CD14-positive monocyte (primary cell): ENCODE results near the gene XXYLT1. TPM values are rescaled to one million over a fixed set of nuclear protein-coding genes. Genes with fewer than 3 reads are reported as not detected.

ENCODE experiments used
- DNase-seq, 3 donors: peaks; one replicate each; pipeline ENCODE4 v3.0.0-alpha.2; 2011 to 2022
- H2AFZ ChIP-seq: 2 replicates; pipeline ENCODE4 v1.6.0; 2012; ENCODE audit warnings: mild to moderate bottlenecking, low read depth, low read length, inconsistent platforms; ENCODE audit not compliant: insufficient read depth, poor library complexity, severe bottlenecking
- H3K27ac ChIP-seq, 2 donors: 1 replicate in 1 of 2; 2 replicates in 1 of 2; pipeline ENCODE4 v1.5.1; 2012 to 2013; ENCODE audit warnings: low read length in 2 of 2, control low read depth in 1 of 2, inconsistent platforms in 1 of 2, low read depth in 1 of 2, mild to moderate bottlenecking in 1 of 2
- H3K27me3 ChIP-seq, 2 donors: one replicate each; pipeline versions ENCODE4 v1.6.0 to v1.6.1; 2011 to 2013; ENCODE audit warnings: low read length in 2 of 2; ENCODE audit not compliant: control insufficient read depth in 2 of 2, insufficient read depth in 2 of 2
- H3K36me3 ChIP-seq, 2 donors: replicated peaks in 1 of 2; 1 replicate in 1 of 2; 2 replicates in 1 of 2; pipeline versions ENCODE4 v1.5.1 to v1.6.1; 2012 to 2013; ENCODE audit warnings: low read length in 2 of 2, control low read depth in 1 of 2, inconsistent platforms in 1 of 2, mild to moderate bottlenecking in 1 of 2; ENCODE audit not compliant: insufficient read depth in 2 of 2, control insufficient read depth in 1 of 2
- H3K4me1 ChIP-seq, 2 donors: 1 replicate in 1 of 2; 2 replicates in 1 of 2; pipeline versions ENCODE4 v1.5.1 to v1.6.1; 2012 to 2013; ENCODE audit warnings: low read length in 2 of 2, control low read depth in 1 of 2, inconsistent platforms in 1 of 2, mild to moderate bottlenecking in 1 of 2, moderate library complexity in 1 of 2; ENCODE audit not compliant: insufficient read depth in 2 of 2, control insufficient read depth in 1 of 2
- H3K4me2 ChIP-seq: replicated peaks from 2 replicates; pipeline ENCODE3; 2012; ENCODE audit warnings: low read length, moderate library complexity, mild to moderate bottlenecking; ENCODE audit not compliant: poor library complexity, severe bottlenecking; ENCODE audit errors: extremely low read depth
- H3K4me3 ChIP-seq, 3 experiments: fragments of 200-600 bp in 1 of 3; sonication (generic) in 1 of 3; replicated peaks in 1 of 3; 1 replicate in 2 of 3; 2 replicates in 1 of 3; pipeline ENCODE4 v1.5.1; 2011 to 2013; ENCODE audit warnings: low read length in 3 of 3, mild to moderate bottlenecking in 3 of 3, control low read depth in 2 of 3, low read depth in 2 of 3, inconsistent platforms in 1 of 3, moderate library complexity in 1 of 3
- H3K79me2 ChIP-seq: 2 replicates; pipeline ENCODE4 v1.6.0; 2012; ENCODE audit warnings: mild to moderate bottlenecking, control low read depth, inconsistent platforms, low read length, moderate library complexity; ENCODE audit not compliant: insufficient read depth
- H3K9ac ChIP-seq: 2 replicates; pipeline ENCODE4 v1.6.0; 2017; ENCODE audit warnings: low read length, mild to moderate bottlenecking; ENCODE audit not compliant: insufficient read depth, poor library complexity, severe bottlenecking
- H3K9me3 ChIP-seq, 2 donors: replicated peaks in 1 of 2; 1 replicate in 1 of 2; 2 replicates in 1 of 2; pipeline versions ENCODE4 v1.5.1 to v1.6.1; 2012 to 2013; ENCODE audit warnings: low read length in 2 of 2, control low read depth in 1 of 2; ENCODE audit not compliant: control insufficient read depth in 1 of 2, insufficient read depth in 1 of 2
- H4K20me1 ChIP-seq: 2 replicates; pipeline ENCODE4 v1.6.0; 2012; ENCODE audit warnings: mild to moderate bottlenecking, low read length, control low read depth, moderate library complexity; ENCODE audit not compliant: insufficient read depth
- H3K27ac Mint-ChIP-seq, 7 donors: one replicate each; pipeline ENCODE4 v1.8.0; 2020; ENCODE audit warnings: mild to moderate bottlenecking in 7 of 7, mixed read lengths in 7 of 7, moderate library complexity in 6 of 7, inconsistent platforms in 2 of 7
- H3K27me3 Mint-ChIP-seq, 3 donors: one replicate each; pipeline ENCODE4 v1.8.0; 2021 to 2022; ENCODE audit warnings: low read depth in 3 of 3, mild to moderate bottlenecking in 3 of 3, mixed read lengths in 3 of 3, moderate library complexity in 3 of 3, inconsistent platforms in 1 of 3
- H3K36me3 Mint-ChIP-seq, 2 donors: one replicate each; pipeline ENCODE4 v1.8.0; 2020; ENCODE audit warnings: mixed read lengths in 2 of 2, inconsistent platforms in 1 of 2, mild to moderate bottlenecking in 1 of 2
- H3K4me1 Mint-ChIP-seq: one replicate; pipeline ENCODE4 v1.8.0; 2020; ENCODE audit warnings: mild to moderate bottlenecking, mixed read lengths
- H3K4me3 Mint-ChIP-seq, 2 donors: one replicate each; pipeline ENCODE4 v1.8.0; 2020; ENCODE audit warnings: mild to moderate bottlenecking in 2 of 2, mixed read lengths in 2 of 2, moderate library complexity in 1 of 2
- H3K9me3 Mint-ChIP-seq, 7 donors: one replicate each; pipeline ENCODE4 v1.8.0; 2020 to 2022; ENCODE audit warnings: mixed read lengths in 7 of 7, mild to moderate bottlenecking in 6 of 7, moderate library complexity in 6 of 7, inconsistent platforms in 2 of 7
- WGBS: methylation state at CpG from one replicate; pipeline ENCODE4 v1.1.5; 2013; ENCODE audit warnings: missing lambda C conversion rate; ENCODE audit not compliant: insufficient coverage; 5-methylcytosine and 5-hydroxymethylcytosine counted together
- intact Hi-C, 2 donors: fragments of 100-400 bp; cut with micrococcal nuclease; formaldehyde crosslinking; loops; one replicate each; pipeline versions ENCODE4 v1.15.0 to v1.15.1; 2023
- polyA plus RNA-seq, 3 donors: library from polyadenylated mRNA; depleted of rRNA in 1 of 3; unstranded in 2 of 3; stranded (reverse) in 1 of 3; fragments of 300-500 nt in 2 of 3; fragments of >200 nt in 1 of 3; fragmentation: Illumina TruSeq in 2 of 3; gene quantifications; 1 replicate in 2 of 3; 2 replicates in 1 of 3; pipeline ENCODE4 v1.2.3, GENCODE V29; 2012 to 2021
- TF ChIP-seq, protein P1 (sequence below): fragments of 200-600 bp; IDR thresholded peaks from one replicate; pipeline ENCODE4 v1.8.0; 2022; ENCODE audit warnings: antibody characterized with exemption, mild to moderate bottlenecking

Gene XXYLT1
- polyA plus RNA-seq, 3 donors, result 11.8 to 13.5 (median 13.2) TPM

DNA sequence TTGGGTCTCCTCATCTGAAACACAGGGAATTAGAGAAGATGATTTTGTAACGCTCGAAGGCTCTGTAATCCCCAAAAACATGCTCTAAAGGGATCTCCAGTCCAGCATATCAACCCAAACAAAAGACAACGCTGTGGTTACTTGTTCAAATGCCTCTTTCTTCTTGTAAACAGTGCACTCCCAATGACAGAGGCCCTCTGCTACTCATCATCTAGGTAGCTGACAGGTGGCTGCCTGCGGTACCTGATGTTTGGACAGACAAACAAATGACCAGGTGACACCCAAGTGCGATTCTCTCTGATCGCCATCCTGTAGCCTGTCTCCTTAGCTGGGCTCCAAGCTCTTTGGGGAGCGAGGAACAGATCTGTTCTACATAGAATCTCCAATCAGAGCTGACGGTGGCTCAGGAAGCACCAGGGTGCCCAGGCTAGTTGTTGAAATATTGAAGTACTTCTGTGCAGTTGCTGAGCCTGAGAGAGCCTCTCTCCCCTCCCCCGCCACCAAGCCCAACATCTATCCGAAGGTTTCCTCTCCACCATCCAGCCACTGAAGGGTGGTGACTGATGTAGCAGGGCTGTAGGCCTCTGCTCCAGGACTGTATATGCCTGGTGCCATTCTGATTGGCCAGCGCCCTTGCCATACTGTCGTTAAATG is 238.7 kb downstream of the XXYLT1 start:
- 93% methylated on average over 6 of the region's 12 CpGs for WGBS
- Histone ChIP-seq H3K36me3 (no peaks in the 10 kb centered on the region), H3K9ac (no peak overlapping the region), H3K27me3 (no peaks in the 10 kb centered on the region), H4K20me1 (no peaks in the 10 kb centered on the region), H3K4me3 (no peak overlapping the region), H3K27ac (no peak overlapping the region), H3K9me3 (no peaks in the 10 kb centered on the region), H3K79me2 (no peaks in the 10 kb centered on the region), H2AFZ (no peak overlapping the region), H3K4me2 (no peak overlapping the region), H3K4me1 (peaks cover 3 to 7% of the 10 kb centered on the region in 2 donors)
- intact Hi-C loops, result no loop called here
- no peak overlapping the region for H3K4me3 Mint-ChIP-seq
- no peak for DNase-seq
- peaks cover 0 to 2% of the 10 kb centered on the region in 2 donors for H3K36me3 Mint-ChIP-seq
- no peak overlapping the region for H3K27ac Mint-ChIP-seq
- H3K4me1 Mint-ChIP-seq, result peaks cover 10% of the 10 kb centered on the region
- H3K27me3 Mint-ChIP-seq, result peaks cover 0 to 4% (median 1%) of the 10 kb centered on the region in 3 donors
- peaks cover 0 to 5% (median 0%) of the 10 kb centered on the region in 7 donors for H3K9me3 Mint-ChIP-seq
- TF ChIP-seq, protein P1, sequence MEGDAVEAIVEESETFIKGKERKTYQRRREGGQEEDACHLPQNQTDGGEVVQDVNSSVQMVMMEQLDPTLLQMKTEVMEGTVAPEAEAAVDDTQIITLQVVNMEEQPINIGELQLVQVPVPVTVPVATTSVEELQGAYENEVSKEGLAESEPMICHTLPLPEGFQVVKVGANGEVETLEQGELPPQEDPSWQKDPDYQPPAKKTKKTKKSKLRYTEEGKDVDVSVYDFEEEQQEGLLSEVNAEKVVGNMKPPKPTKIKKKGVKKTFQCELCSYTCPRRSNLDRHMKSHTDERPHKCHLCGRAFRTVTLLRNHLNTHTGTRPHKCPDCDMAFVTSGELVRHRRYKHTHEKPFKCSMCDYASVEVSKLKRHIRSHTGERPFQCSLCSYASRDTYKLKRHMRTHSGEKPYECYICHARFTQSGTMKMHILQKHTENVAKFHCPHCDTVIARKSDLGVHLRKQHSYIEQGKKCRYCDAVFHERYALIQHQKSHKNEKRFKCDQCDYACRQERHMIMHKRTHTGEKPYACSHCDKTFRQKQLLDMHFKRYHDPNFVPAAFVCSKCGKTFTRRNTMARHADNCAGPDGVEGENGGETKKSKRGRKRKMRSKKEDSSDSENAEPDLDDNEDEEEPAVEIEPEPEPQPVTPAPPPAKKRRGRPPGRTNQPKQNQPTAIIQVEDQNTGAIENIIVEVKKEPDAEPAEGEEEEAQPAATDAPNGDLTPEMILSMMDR, result no peak

- H3K36me3 ChIP-seq, result no peaks in the 10 kb centered on the region
- H4K20me1 ChIP-seq, result no peaks in the 10 kb centered on the region
- 95% methylated on average over 3 of the region's 5 CpGs for WGBS
- peaks cover 8% of the 10 kb centered on the region for H3K4me1 Mint-ChIP-seq
- H3K4me3 Mint-ChIP-seq, result no peak overlapping the region
- intact Hi-C loops, result no loop called here
- DNase-seq, result no peak
- no peak overlapping the region for H3K27ac ChIP-seq
- H3K9me3 Mint-ChIP-seq, result peaks cover 0 to 3% (median 0%) of the 10 kb centered on the region in 7 donors
- no peak overlapping the region for H3K4me2 ChIP-seq
- peaks cover 3 to 7% of the 10 kb centered on the region in 2 donors for H3K4me1 ChIP-seq
- peaks cover 0 to 4% (median 1%) of the 10 kb centered on the region in 3 donors for H3K27me3 Mint-ChIP-seq
- H3K27ac Mint-ChIP-seq, result no peak overlapping the region
- H3K36me3 Mint-ChIP-seq, result peaks cover 0 to 2% of the 10 kb centered on the region in 2 donors
- TF ChIP-seq, protein P1, result no peak
- no peak overlapping the region for H3K9ac ChIP-seq
- H3K4me3 ChIP-seq, result no peak overlapping the region
- H2AFZ ChIP-seq, result no peak overlapping the region
- H3K79me2 ChIP-seq, result no peaks in the 10 kb centered on the region
- no peaks in the 10 kb centered on the region for H3K9me3 ChIP-seq
- no peaks in the 10 kb centered on the region for H3K27me3 ChIP-seq
Measured at GRCh38 chr3:195031574-195032003, 239.4 kb downstream of the XXYLT1 start.
